LHCN-M2 (cell line): ENCODE measurements around the gene OR5P2. TPM values are rescaled to one million over a fixed set of nuclear protein-coding genes. Genes with fewer than 3 reads are reported as not detected.
"Not testable (repeated sequence)": the region's sequence is repeated elsewhere in the genome, so short reads cannot be mapped to it uniquely, and the experiment has no call there.

ENCODE experiments used
- DNase-seq: peaks from one replicate; pipeline ENCODE4 v3.0.0-alpha.2; 2012; ENCODE audit warnings: low read depth
- polyA plus RNA-seq: library from polyadenylated mRNA; unstranded; fragments of >200 nt; gene quantifications from one replicate; pipeline ENCODE4 v1.2.1, GENCODE V29; 2012; ENCODE audit warnings: missing spikeins
- total RNA-seq: library from RNA; depleted of rRNA; stranded (reverse); fragments of >200 nt; gene quantifications from 2 replicates; pipeline ENCODE4 v1.2.3, GENCODE V29; 2014; rRNA removed

The OR5P2 gene
- total RNA-seq: not detected in 2 replicates
- not detected for polyA plus RNA-seq

DNA sequence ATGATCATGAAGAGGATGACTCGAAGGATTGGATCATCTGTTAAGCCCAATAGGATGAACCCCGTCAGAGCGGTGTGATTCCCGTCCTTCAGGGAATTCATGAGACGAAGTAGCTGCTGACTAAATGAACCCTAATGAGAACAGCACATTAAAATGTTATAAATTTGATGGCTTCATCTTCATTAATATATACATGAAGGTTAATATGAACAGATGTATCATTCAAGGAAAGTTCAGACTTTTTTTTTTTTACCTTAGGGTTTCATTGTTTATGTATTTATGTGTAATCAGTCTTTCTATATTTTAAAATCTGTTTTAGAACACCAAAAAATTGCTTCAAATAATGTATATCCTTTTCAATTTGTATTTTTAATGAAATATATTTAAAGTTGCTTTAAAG lies at the start of gene OR5P2:
Gene OR5P2, minus strand, starts transcription at position 101 of the 400 bp plus-strand sequence. Its CDS starts 0 bp downstream, at position 101.
- DNase-seq: no peak

DNA sequence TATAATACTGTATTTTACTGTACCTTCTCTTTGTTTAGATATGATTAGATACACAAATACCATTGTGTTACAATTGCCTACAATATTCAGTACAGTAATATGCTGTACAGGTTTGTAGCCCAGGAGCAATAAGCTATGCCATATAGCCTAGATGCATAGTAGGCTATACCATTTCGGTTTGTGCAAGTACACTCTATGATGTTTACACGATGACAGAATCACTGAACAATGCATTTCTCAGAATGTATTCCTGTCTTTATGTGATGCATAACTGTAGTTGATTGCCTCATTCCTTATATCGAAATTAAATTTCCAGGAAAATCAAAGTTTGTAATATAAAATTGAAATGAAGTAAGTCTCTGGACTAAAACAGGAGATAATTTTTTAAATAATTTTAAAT lies 49.3 kb upstream of the OR5P2 start:
- no peak for DNase-seq

DNA sequence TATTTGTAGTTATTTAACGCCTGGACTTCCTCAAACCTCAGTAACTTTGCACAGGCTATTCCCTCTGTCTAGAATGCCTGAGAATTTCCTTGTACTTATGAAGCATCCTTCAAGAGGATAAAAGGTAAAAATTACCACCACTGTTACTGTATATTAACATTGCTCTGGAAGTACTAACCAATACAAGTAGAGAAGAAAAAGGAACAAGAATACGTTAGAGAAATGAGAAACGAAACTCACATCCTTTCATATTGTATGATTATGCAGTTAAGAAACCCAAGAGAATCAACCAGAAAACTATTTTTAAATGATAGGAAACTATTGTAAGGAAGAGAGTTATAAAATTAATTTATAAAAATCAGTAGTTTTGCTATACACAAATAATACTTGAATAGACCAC lies 48.2 kb upstream of the OR5P2 start:
- no peak for DNase-seq

- no peak for DNase-seq
These were observed 47.8 kb upstream of the OR5P2 start for GRCh38 chr11:7844521-7844920.

- no peak for DNase-seq
These were observed 43.8 kb upstream of the OR5P2 start for GRCh38 chr11:7840578-7840977.

DNA sequence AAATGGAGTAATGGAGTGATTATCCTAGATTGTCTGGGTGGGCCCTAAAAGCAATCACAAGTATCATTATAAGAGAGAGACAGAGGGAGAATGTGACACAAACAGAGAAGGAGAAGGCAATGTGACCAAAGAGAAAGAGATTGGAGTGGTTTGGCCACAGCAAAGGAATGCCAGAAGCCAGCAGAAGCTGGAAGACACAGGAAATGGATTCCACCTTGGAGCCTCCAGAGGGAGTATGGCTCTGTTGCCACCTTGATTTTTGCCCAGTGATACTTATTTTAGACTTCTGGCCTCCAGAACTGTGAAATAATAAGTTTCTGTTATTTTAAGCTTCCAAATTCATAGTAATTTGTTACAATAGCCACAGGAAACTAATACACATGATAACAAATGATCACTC lies 36.8 kb upstream of the OR5P2 start:
- DNase-seq: no peak

DNA sequence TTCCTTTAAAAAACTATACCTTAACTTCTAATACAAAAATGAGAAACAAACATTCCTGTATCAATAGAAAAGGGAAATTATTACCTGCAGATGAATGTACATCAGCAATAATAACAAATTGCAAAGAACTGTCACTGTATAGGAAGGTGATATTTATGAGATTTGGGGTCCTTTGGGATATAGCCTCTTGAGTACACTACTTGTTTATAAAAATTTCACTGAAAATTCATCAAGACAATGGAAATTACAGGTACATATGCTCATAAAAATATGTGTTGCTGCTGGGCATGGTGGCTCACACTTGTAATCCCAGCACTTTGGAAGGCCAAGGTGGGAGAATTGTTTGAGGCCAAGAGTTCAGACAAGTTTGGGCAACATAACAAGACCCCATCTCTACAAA lies 34.0 kb upstream of the OR5P2 start, which contains the start of gene OR5P3:
Gene OR5P3, minus strand, starts transcription at position 101 of the 400 bp plus-strand sequence.
- no peak for DNase-seq

DNA sequence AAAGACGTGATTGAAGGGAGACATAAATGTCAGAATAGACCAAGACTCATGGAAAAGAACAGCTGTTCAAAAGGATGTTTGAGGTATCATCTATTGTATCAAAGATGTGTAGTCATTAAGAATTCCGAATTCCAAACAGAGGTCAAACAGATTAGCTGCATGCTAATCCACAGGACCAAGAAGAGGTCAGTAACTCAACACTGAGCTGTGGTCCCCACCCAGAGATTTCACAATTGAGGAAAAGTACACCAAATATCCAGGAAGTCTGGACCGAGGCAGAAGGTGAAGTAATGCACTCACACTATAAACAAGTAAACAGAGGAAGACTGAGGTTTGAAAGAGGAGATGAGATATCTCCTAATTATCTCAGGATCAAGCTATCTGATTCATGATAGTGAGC lies 29.6 kb upstream of the OR5P2 start:
- peak; percentile 61 for DNase-seq

- DNase-seq: not testable (repeated sequence)
These were observed 23.7 kb upstream of the OR5P2 start for GRCh38 chr11:7820417-7820816.

DNA sequence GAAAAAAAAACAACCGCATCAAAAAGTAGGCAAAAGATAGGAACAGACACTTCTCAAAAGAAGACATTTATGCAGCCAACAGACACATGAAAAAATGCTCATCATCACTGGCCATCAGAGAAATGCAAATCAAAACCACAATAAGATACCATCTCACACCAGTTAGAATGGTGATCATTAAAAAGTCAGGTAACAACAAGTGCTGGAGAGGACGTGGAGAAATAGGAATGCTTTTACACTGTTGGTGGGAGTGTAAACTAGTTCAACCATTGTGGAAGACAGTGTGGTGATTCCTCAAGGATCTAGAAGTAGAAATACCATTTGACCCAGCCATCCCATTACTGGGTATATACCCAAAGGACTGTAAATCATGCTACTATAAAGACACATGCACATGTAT lies 18.2 kb upstream of the OR5P2 start:
- not testable (repeated sequence) for DNase-seq

GRCh38 chr11:7810301-7810700 lies 13.6 kb upstream of the OR5P2 start:
- DNase-seq: not testable (repeated sequence)

- no peak for DNase-seq
These were observed 3.5 kb downstream of the OR5P2 start for GRCh38 chr11:7793233-7793632.

GRCh38 chr11:7787239-7787638 lies 9.5 kb downstream of the OR5P2 start:
- no peak for DNase-seq

DNA sequence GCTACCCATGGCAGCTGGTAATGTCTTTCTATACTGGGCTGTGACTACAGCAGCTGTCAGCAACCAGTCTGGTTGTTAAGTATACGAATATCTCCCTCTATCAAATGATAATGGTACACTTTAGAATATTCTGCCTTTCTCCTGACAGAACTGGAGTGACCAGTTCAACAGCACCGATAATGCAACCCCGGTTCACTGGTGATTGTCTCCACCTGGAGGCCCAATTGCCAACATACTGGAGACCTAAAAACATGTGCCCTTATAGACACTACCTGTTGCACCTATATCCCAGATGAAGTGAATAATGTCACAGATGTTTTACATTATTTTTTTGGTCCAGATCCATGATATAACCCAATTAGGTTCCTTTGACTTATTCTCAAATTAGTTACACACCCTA lies 21.1 kb downstream of the OR5P2 start:
- no peak for DNase-seq

GRCh38 chr11:7764301-7764700 lies 32.4 kb downstream of the OR5P2 start:
- not testable (repeated sequence) for DNase-seq

DNA sequence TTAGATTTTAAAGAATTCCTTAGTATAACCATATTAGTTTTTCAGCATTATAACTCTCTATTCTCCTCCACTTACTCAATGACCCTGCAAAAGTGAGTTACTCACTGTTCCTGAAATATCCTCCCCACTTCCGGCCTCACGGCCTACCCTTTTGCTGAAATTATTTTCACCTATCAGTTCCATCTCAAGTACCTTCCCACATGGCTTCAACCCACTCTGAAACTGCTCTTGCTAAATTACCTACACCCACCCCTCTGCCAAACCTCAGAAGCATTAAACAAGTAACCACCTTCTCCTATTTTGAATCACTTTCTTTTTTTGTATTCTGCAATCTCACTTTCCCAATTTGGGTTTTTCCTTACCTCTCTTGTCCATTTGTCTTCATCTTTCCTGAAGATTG lies 37.7 kb downstream of the OR5P2 start:
- DNase-seq: no peak

- no peak for DNase-seq
These were observed 47.3 kb downstream of the OR5P2 start for GRCh38 chr11:7749456-7749855.

Other genes with a start within 250 kb of the OR5P2 start
- 0.17 and 0.32 TPM in 2 replicates for gene CYB5R2, start 123.4 kb downstream of the OR5P2 start, total RNA-seq
- gene OVCH2, start 90.5 kb downstream of the OR5P2 start, total RNA-seq: not detected in 2 replicates
- gene OR5P3, start 33.9 kb upstream of the OR5P2 start, total RNA-seq: not detected in 2 replicates
- not detected in 2 replicates for gene OR10A6, start 134.3 kb upstream of the OR5P2 start, total RNA-seq
- not detected in 2 replicates for gene OR10A3, start 144.8 kb upstream of the OR5P2 start, total RNA-seq
- 2.7 and 10.7 TPM in 2 replicates for gene NLRP10, start 168.5 kb upstream of the OR5P2 start, total RNA-seq
- gene EIF3F, start 190.4 kb upstream of the OR5P2 start, total RNA-seq: 220 and 355 TPM in 2 replicates